WERI-Rb-1 (cell line): ENCODE results near the gene CAPN5.
"Not testable (repeated sequence)": the region's sequence is repeated elsewhere in the genome, so short reads cannot be mapped to it uniquely, and the experiment has no call there.

Experiments
- DNase-seq: peaks from one replicate; pipeline ENCODE4 v3.0.0-alpha.2; 2020
- H3K27ac ChIP-seq: fragments of 250-450 bp; sonication (Bioruptor Pico); 2 replicates; pipeline ENCODE4 v1.5.1; 2020; ENCODE audit warnings: mild to moderate bottlenecking, moderate library complexity
- H3K27me3 ChIP-seq: fragments of 250-450 bp; sonication (Bioruptor Pico); 2 replicates; pipeline ENCODE4 v1.5.1; 2021; ENCODE audit warnings: mild to moderate bottlenecking, low read depth, moderate library complexity; ENCODE audit not compliant: insufficient read depth, severe bottlenecking
- H3K36me3 ChIP-seq: fragments of 250-450 bp; sonication (Bioruptor Pico); 2 replicates; pipeline ENCODE4 v1.5.1; 2020; ENCODE audit warnings: mild to moderate bottlenecking, moderate library complexity
- H3K4me3 ChIP-seq: 2 replicates; pipeline ENCODE4 v1.5.1; 2011; ENCODE audit warnings: low read depth, mild to moderate bottlenecking, control low read depth, low read length
- H3K9me3 ChIP-seq: fragments of 250-450 bp; sonication (Bioruptor Pico); 2 replicates; pipeline ENCODE4 v1.5.1; 2021; ENCODE audit warnings: mild to moderate bottlenecking, moderate library complexity; ENCODE audit not compliant: severe bottlenecking
- CTCF ChIP-seq: IDR thresholded peaks from 2 replicates; pipeline ENCODE4 v1.5.1; 2011; ENCODE audit warnings: low read depth, mild to moderate bottlenecking, control low read depth, inconsistent platforms, low read length

CAPN5 gene

DNA sequence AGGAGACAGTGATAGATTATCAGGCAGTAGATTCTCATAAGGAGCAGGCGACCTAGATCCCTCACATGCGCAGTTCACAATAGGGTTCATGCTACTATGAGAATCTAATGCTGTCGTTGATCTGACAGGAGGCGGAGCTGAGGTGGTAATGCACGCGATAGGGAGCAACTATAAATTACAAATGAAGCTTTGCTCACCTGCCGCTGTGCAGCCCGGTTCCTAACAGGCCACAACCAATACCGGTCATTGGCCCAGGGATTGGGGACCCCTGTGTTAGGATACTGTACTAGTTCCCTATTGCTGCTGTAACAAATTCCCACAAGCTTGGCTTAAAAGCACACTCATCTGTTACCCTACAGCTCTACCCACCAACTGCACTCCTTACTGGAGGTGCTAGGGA lies 21.9 kb upstream of the CAPN5 start:
- DNase-seq, result no peak
- TF ChIP-seq CTCF, result no peak
- no peaks in the 10 kb centered on the region for H3K36me3 ChIP-seq
- no peaks in the 10 kb centered on the region for H3K9me3 ChIP-seq
- no peaks in the 10 kb centered on the region for H3K27me3 ChIP-seq
- H3K27ac ChIP-seq, result no peak overlapping the region
- no peak overlapping the region for H3K4me3 ChIP-seq

GRCh38 chr11:77046060-77046501 lies 20.7 kb upstream of the CAPN5 start:
- H3K4me3 ChIP-seq, result peak overlapping the region; percentile 43
- H3K36me3 ChIP-seq, result no peaks in the 10 kb centered on the region
- H3K9me3 ChIP-seq, result no peaks in the 10 kb centered on the region
- TF ChIP-seq CTCF, result peak; percentile 97
- no peaks in the 10 kb centered on the region for H3K27me3 ChIP-seq
- H3K27ac ChIP-seq, result no peak overlapping the region
- peak; percentile 72 for DNase-seq

DNA sequence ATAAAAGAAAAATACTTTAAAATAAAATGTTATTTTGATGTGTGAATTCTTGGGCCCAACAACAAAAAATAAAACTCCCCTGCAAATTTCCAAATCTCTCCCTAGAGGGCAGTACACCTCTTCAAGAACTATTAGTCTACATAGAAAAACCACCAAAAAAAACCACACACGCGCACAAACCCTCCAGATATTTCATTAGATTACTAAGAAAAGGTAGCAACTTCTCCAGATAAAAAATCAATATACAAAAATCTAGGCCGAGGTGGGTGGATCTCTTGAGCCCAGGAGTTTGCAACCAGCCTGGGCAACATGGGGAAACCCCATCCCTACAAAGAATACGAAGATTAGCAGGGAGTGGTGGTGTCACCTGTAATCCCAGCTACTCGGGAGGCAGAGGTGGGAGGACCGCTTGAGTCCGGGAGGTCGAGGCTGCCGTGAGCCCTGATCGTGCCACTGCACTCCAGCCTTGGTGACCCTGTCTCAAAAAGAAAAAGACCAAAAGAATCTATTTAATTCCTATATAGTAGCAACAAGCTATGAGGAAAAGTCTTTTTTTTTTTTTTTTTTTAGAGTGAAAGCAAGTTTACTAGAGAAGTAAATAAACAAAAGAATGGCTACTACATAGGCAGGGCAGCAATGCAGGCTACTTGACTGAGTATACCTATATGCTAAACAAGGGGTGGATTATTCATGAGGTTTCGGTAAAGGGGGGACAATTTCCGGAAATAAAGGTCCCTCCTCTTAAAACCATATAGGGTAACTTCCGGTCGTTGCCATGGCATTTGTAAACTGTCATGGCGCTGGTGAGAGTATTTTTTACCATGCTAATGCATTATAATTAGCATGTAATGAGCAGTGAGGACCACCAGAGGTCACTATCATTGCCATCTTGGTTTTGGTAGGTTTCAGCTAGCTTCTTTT lies 19.5 kb upstream of the CAPN5 start:
- no peak overlapping the region for H3K27ac ChIP-seq

GRCh38 chr11:77047928-77048446 lies 18.8 kb upstream of the CAPN5 start:
- not testable (repeated sequence) for H3K4me3 ChIP-seq, DNase-seq, H3K36me3 ChIP-seq, H3K9me3 ChIP-seq, H3K27me3 ChIP-seq, H3K27ac ChIP-seq

More for the DNA sequence above, 19.5 kb upstream of the CAPN5 start:
- TF ChIP-seq CTCF, result peak; percentile 46
- no peaks in the 10 kb centered on the region for H3K9me3 ChIP-seq
- peak overlapping the region; percentile 30 for H3K4me3 ChIP-seq
- DNase-seq, result peak; percentile 67
- no peaks in the 10 kb centered on the region for H3K27me3 ChIP-seq
- no peaks in the 10 kb centered on the region for H3K36me3 ChIP-seq

- TF ChIP-seq CTCF, result no peak
- no peak overlapping the region for H3K27ac ChIP-seq
Observed at GRCh38 chr11:77049026-77049425, 17.7 kb upstream of the CAPN5 start.

GRCh38 chr11:77051511-77051910 lies 15.3 kb upstream of the CAPN5 start:
- Histone ChIP-seq H3K36me3 (no peaks in the 10 kb centered on the region), H3K4me3 (no peak overlapping the region), H3K27me3 (no peaks in the 10 kb centered on the region), H3K27ac (no peak overlapping the region), H3K9me3 (no peaks in the 10 kb centered on the region)
- no peak for DNase-seq
- no peak for TF ChIP-seq CTCF

More at GRCh38 chr11:77049026-77049425, 17.7 kb upstream of the CAPN5 start:
- no peak overlapping the region for H3K4me3 ChIP-seq
- no peaks in the 10 kb centered on the region for H3K9me3 ChIP-seq
- no peak for DNase-seq
- H3K27me3 ChIP-seq, result no peaks in the 10 kb centered on the region
- no peaks in the 10 kb centered on the region for H3K36me3 ChIP-seq
